ENCODE data around the gene XKR7.

Gene XKR7

DNA sequence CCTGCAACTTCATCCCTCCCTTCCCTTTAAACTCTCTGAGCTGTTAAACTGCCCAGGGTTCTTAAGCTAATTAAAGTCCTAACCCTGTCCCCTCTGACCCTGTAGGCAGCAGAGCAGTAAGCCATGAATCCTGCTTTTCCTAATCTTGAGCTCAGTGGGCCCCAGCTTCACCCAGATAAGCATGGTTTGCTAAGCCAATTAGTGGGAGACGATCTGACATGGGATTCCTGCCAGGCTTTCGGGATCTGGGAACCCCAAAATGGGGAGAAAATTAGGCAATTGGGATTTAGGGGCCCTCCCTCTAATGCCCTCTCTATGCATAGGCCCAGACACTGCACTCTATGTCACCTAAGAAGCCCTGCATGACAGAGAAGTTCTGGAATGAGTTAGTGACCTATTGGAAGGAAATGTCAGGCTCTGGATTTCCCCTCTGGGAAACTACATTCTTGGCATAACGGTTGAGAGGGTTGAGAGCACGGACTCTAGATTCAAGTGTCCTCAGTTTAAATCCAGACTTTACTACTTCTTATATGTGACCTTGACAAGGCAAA is 4.6 kb downstream of the XKR7 start:
- Histone ChIP-seq H3K4me3 (ENCODE audit: low read length) (no peak overlapping the region), H3K27ac (ENCODE audit: low read depth, low read length) (no peak overlapping the region), H3K9ac (ENCODE audit: low read length) (no peak overlapping the region), H3K4me1 (ENCODE audit: control insufficient read depth, insufficient read depth, low read length) (no peaks in the 10 kb centered on the region), H3K27me3 (ENCODE audit: control insufficient read depth, insufficient read depth, low read length) (peaks cover 11% of the 10 kb centered on the region), H3K36me3 (ENCODE audit: control insufficient read depth, insufficient read depth, low read length) (no peaks in the 10 kb centered on the region)

DNA sequence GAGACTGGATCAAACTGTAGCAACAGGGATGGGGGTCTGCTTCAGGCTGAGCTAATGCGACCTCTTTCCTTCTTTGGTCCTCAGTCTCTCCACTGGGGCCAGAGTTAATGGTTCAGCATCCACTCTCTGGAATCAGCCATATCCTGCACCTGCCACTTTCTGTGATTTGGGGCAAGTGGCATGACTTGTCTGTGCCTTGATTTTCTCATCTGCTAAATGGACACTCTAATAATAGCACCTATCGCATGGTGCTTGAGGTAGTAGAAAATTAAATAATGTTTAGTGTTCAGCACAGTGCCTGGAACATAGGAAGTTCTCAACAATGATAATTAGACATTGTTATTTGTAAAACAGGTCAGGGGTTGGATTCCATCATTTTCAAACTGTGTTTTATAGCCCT is 6.3 kb downstream of the XKR7 start:
- Histone ChIP-seq H3K27me3 (ENCODE audit: control insufficient read depth, insufficient read depth, low read length) (peaks cover 11% of the 10 kb centered on the region), H3K9ac (ENCODE audit: low read length) (no peak overlapping the region), H3K4me1 (ENCODE audit: control insufficient read depth, insufficient read depth, low read length) (no peaks in the 10 kb centered on the region), H3K36me3 (ENCODE audit: control insufficient read depth, insufficient read depth, low read length) (no peaks in the 10 kb centered on the region), H3K27ac (ENCODE audit: low read depth, low read length) (no peak overlapping the region), H3K4me3 (ENCODE audit: low read length) (no peak overlapping the region)

DNA sequence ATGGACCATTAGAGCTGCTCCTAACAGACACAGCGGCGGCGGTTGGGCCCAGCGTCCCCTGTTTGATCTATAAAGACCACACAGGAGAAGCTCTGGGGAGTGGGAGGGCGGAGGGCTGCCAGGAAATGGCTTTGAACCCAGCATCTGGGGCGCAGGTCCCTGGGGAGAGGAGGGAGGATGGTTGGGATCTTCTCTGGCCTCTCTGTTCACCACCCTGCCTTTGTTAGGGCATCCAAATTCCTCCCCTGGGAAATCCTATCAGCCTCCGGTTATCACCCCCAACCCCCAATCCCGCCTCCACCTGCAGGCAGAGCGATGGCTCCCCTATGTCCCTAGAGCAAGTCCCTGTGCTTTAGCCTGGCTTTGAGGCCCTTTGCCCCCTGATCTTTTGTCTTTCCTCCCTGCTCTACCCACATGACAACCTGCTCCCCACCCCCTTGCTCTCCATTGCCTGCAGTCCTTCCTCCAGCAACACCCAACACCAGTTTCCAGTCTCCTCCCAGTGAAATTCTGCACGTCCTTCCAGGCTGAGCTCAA is 7.1 kb downstream of the XKR7 start:
- H3K27ac ChIP-seq (ENCODE audit: low read depth, low read length), result no peak overlapping the region
- H3K9ac ChIP-seq (ENCODE audit: low read length), result no peak overlapping the region
- H3K27me3 ChIP-seq (ENCODE audit: control insufficient read depth, insufficient read depth, low read length), result peaks cover 11% of the 10 kb centered on the region
- no peaks in the 10 kb centered on the region for H3K4me1 ChIP-seq (ENCODE audit: control insufficient read depth, insufficient read depth, low read length)
- H3K36me3 ChIP-seq (ENCODE audit: control insufficient read depth, insufficient read depth, low read length), result no peaks in the 10 kb centered on the region
- no peak overlapping the region for H3K4me3 ChIP-seq (ENCODE audit: low read length)

DNA sequence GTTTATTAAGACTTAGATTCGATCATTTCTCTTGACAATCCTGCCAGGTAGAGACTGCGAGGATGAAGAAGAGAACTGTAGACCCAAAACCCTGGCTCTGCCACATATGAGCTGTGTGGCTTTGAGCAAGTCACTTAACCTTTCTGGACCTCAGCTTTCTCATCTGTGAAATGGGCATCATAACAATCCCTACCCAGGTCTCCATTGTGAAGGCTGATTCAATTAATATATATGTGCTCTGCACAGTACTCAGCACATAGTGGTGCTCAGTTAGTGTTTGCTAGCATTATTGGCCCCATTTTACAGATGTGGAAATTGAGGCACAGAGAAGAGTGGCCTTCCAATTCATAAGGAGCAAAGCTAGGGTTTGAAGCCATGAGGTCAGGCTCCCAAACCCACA is 7.9 kb downstream of the XKR7 start:
- Histone ChIP-seq H3K4me3 (ENCODE audit: low read length) (no peak overlapping the region), H3K36me3 (ENCODE audit: control insufficient read depth, insufficient read depth, low read length) (no peaks in the 10 kb centered on the region), H3K4me1 (ENCODE audit: control insufficient read depth, insufficient read depth, low read length) (no peaks in the 10 kb centered on the region), H3K27me3 (ENCODE audit: control insufficient read depth, insufficient read depth, low read length) (peaks cover 11% of the 10 kb centered on the region), H3K9ac (ENCODE audit: low read length) (no peak overlapping the region), H3K27ac (ENCODE audit: low read depth, low read length) (no peak overlapping the region)

DNA sequence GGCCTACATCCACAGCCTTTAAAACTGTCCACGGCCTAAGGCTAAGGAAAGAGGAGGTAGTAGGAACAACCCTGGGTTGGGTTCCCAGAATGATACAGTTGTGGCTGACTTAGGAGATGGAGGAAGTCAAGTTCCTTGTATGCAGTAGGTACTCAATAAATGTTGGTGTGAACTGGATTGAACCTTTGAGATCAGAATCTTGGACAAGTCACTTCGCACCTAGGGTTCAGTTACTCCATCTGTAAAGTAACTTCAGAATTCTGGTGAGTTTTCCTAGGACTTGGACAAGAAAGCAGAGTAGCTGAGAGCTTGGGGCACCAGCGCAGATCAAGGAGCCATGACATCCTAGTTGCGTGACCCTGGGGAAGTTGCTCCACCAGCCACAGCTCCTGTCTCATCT is 9.1 kb downstream of the XKR7 start:
- Histone ChIP-seq H3K27ac (ENCODE audit: low read depth, low read length) (no peak overlapping the region), H3K4me1 (ENCODE audit: control insufficient read depth, insufficient read depth, low read length) (no peaks in the 10 kb centered on the region), H3K9ac (ENCODE audit: low read length) (no peak overlapping the region), H3K36me3 (ENCODE audit: control insufficient read depth, insufficient read depth, low read length) (no peaks in the 10 kb centered on the region), H3K27me3 (ENCODE audit: control insufficient read depth, insufficient read depth, low read length) (peaks cover 11% of the 10 kb centered on the region), H3K4me3 (ENCODE audit: low read length) (no peak overlapping the region)

DNA sequence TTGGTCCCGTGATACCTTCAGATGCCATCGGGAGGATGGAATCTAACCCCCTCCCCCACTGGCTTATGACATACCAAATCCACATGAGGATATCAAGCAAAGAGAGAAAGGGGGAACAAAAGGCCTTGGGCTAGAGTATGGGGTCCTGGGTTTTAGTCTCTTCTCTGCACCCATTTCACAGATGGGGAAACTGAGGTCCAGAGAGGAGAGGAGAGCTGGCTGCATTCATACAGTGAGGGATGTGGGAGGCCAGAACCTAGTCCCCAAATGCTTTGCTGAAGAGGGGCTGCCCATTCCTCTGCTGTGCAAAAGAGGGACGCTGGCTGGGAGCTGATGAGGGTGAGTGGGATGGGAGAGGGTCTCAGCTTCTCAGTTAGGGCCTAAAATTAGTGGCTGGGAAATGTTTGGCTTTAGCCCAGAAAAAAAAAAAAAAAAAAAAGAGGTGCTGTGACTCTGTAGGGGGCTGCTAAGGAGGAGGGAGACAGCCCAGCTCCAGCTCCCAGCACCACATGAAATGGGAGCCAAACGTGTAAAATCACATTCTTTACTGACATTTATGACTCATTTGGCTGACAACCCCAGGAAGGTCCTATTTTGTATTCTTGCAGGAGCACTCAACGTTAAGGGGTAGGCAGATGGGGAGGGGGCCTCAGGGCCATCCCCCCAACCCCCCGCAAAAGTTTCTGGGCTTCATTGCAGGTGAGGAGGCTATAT is 11.9 kb downstream of the XKR7 start:
- H3K9ac ChIP-seq (ENCODE audit: low read length), result no peak overlapping the region
- H3K4me3 ChIP-seq (ENCODE audit: low read length), result no peak overlapping the region
- peaks cover 3% of the 10 kb centered on the region for H3K27me3 ChIP-seq (ENCODE audit: control insufficient read depth, insufficient read depth, low read length)
- no peaks in the 10 kb centered on the region for H3K4me1 ChIP-seq (ENCODE audit: control insufficient read depth, insufficient read depth, low read length)
- no peak overlapping the region for H3K27ac ChIP-seq (ENCODE audit: low read depth, low read length)
- H3K36me3 ChIP-seq (ENCODE audit: control insufficient read depth, insufficient read depth, low read length), result no peaks in the 10 kb centered on the region

DNA sequence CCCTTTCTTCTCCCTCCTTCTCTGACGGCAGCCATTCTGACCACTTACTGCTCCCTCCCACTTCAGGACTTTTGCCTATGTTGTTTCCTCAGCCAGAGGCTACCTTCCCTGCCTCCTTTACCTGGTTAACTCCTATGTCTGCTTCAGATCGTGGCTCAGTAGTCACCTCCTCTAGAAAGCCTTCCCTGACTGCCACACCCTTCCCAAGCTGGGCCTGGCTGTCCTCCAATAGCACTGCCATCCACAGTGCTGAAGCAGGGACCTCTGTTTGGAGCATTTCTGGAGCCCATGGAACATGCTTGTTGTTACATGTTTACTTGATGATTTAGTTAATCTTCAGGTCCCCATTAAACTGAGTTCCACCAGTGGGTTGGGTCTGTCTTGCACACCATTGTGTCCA is 13.8 kb downstream of the XKR7 start:
- no peak overlapping the region for H3K4me3 ChIP-seq (ENCODE audit: low read length)
- no peaks in the 10 kb centered on the region for H3K4me1 ChIP-seq (ENCODE audit: control insufficient read depth, insufficient read depth, low read length)
- no peak overlapping the region for H3K9ac ChIP-seq (ENCODE audit: low read length)
- no peaks in the 10 kb centered on the region for H3K36me3 ChIP-seq (ENCODE audit: control insufficient read depth, insufficient read depth, low read length)
- no peaks in the 10 kb centered on the region for H3K27me3 ChIP-seq (ENCODE audit: control insufficient read depth, insufficient read depth, low read length)
- H3K27ac ChIP-seq (ENCODE audit: low read depth, low read length), result no peak overlapping the region

DNA sequence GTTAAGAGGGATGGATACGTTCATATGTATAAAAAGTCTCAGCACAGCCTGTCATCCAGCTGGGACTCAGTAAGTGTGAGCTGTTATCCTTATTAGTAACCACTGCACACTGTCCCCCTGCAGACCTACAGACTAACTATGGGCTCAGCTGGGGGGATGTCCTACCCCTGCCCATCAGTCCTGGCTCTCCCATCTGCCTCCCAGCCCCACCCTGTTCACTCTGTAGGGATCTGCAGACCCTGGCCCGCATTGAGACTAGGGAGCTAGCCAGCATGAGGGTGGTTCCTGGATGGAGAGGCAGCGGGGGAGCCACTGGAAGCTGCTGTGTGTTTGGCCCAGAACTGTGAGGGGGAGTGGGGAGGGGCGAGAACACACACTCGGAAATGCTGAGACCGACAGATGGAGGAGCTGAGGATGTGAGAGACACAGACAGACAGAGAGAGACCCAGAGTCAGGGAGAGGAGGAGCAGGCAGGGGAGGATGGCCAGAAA is 17.1 kb downstream of the XKR7 start:
- Histone ChIP-seq H3K4me3 (ENCODE audit: low read length) (no peak overlapping the region), H3K36me3 (ENCODE audit: control insufficient read depth, insufficient read depth, low read length) (no peaks in the 10 kb centered on the region), H3K27me3 (ENCODE audit: control insufficient read depth, insufficient read depth, low read length) (no peaks in the 10 kb centered on the region), H3K4me1 (ENCODE audit: control insufficient read depth, insufficient read depth, low read length) (no peaks in the 10 kb centered on the region), H3K27ac (ENCODE audit: low read depth, low read length) (no peak overlapping the region), H3K9ac (ENCODE audit: low read length) (no peak overlapping the region)

DNA sequence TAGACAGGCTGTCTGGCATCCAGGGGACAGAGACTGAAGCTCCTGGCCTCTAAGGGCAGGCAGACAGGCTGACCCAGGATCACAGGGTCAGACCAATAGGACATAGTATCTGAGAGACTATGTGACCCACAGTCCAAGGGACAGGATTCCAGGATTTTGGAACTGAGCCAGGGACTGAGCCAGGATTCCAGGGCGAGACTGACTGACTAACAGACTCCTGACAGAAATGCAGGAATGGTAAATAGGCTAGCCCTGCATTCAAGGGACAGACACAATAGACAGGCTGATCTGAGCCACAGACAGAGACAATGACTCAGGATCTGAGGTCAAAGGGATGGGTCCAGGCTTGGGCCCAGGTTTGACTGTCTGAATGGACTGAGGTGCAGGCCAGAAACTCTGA is 19.8 kb downstream of the XKR7 start:
- Histone ChIP-seq H3K36me3 (ENCODE audit: control insufficient read depth, insufficient read depth, low read length) (no peaks in the 10 kb centered on the region), H3K4me1 (ENCODE audit: control insufficient read depth, insufficient read depth, low read length) (no peaks in the 10 kb centered on the region), H3K27me3 (ENCODE audit: control insufficient read depth, insufficient read depth, low read length) (no peaks in the 10 kb centered on the region), H3K9ac (ENCODE audit: low read length) (no peak overlapping the region), H3K4me3 (ENCODE audit: low read length) (no peak overlapping the region), H3K27ac (ENCODE audit: low read depth, low read length) (no peak overlapping the region)

DNA sequence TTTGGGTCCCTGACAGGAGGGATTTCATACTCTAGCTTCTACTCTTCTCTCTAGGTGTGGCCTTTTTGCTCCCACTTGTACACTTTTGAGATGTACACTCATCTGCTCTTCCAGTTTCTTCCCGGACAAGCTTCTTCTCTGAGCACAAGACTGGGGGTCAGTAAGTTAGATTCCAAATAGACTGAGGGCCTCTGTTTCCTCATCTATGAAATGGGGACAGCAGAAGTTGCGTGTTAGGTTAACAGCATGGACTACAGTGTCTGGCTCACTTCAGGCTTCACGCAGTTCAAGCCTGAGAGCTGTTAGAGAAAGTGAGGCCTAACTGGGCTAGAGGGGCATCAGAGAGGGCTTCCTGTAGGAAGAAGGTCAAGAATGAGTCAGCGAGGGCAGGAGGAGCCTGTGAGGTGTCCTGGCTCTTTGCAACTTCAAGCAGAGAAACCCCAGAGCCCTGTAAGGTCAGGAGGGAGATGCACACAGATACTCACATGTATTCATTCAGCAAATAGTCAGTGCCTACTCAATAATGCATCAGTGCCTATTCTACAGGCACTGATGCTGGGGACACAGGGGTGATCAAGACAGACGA is 20.6 kb downstream of the XKR7 start:
- H3K27me3 ChIP-seq (ENCODE audit: control insufficient read depth, insufficient read depth, low read length), result no peaks in the 10 kb centered on the region
- no peak overlapping the region for H3K4me3 ChIP-seq (ENCODE audit: low read length)
- H3K4me1 ChIP-seq (ENCODE audit: control insufficient read depth, insufficient read depth, low read length), result no peaks in the 10 kb centered on the region
- H3K36me3 ChIP-seq (ENCODE audit: control insufficient read depth, insufficient read depth, low read length), result no peaks in the 10 kb centered on the region
- no peak overlapping the region for H3K9ac ChIP-seq (ENCODE audit: low read length)
- no peak overlapping the region for H3K27ac ChIP-seq (ENCODE audit: low read depth, low read length)

DNA sequence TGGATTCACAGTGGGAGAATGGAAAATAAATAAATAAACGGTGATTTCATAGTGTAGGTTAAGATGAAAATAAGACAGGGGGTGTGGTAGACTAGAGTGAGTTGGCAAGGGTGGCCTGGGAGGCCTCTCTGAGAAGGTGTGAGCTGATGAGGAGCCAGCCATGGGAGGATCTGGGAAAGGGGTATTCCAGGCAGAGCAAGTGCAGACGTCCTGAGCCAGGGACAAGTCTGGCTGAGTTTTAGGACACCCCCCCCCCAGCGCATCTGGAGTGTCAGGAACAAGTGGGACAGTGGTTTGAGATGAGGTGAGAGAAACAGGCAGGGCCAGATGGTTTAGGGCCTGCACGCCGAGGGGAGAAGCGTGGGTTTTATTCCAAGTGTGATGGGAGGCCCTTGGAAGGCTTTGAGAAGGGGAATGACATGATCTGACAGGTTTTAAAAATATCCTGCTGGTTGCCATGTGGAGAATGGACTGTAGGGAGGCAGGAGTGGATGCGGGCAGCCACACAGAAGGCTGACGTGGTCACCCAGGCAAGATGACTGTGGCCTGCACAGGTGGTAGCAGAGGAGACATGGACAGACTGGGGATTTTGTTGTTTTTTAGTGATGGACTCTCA is 21.2 kb downstream of the XKR7 start:
- H3K4me1 ChIP-seq (ENCODE audit: control insufficient read depth, insufficient read depth, low read length), result no peaks in the 10 kb centered on the region
- no peak overlapping the region for H3K4me3 ChIP-seq (ENCODE audit: low read length)
- no peak overlapping the region for H3K9ac ChIP-seq (ENCODE audit: low read length)
- no peaks in the 10 kb centered on the region for H3K27me3 ChIP-seq (ENCODE audit: control insufficient read depth, insufficient read depth, low read length)
- no peaks in the 10 kb centered on the region for H3K36me3 ChIP-seq (ENCODE audit: control insufficient read depth, insufficient read depth, low read length)
- no peak overlapping the region for H3K27ac ChIP-seq (ENCODE audit: low read depth, low read length)

DNA sequence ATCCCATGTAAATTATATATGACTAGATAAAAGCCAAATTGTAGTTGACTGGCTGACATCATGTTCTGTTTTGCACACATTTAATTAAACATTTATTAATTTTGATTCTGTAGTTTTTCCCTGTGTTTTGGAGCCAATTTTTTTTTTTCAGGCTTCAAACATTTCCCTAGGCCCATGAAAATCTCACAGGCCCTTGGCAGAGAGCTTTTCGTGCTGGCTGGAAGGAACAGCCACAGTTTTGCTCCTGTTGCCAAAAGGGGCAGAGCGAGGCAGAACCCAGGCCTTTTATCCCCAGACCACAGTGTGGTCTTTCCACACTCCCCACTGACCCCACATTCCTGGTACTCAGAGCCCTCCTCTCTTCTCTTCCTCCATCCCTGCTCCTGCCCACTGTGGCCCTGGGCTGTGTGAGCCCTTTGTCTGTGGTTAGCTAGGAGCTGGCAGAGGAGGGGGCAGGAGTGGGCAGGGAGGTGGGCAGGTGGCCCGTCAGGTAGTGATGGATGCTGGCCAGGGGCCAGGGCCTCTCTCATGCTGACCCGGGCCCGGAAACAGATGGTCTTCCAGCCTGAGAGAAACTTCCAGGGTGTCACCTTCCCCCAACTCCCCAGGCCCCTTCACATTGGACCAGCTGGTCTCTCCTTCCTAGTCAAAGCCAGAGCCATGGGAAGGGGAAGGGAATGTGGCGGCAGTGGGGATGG is 22.8 kb downstream of the XKR7 start:
- H3K27ac ChIP-seq (ENCODE audit: low read depth, low read length), result no peak overlapping the region
- peaks cover 6% of the 10 kb centered on the region for H3K27me3 ChIP-seq (ENCODE audit: control insufficient read depth, insufficient read depth, low read length)
- H3K4me1 ChIP-seq (ENCODE audit: control insufficient read depth, insufficient read depth, low read length), result no peaks in the 10 kb centered on the region
- no peaks in the 10 kb centered on the region for H3K36me3 ChIP-seq (ENCODE audit: control insufficient read depth, insufficient read depth, low read length)
- H3K4me3 ChIP-seq (ENCODE audit: low read length), result no peak overlapping the region
- no peak overlapping the region for H3K9ac ChIP-seq (ENCODE audit: low read length)

Measured in rectal smooth muscle tissue (tissue), 1 donor.